Suppressor macrophage treated with lipopolysaccharide for 4 hours (primary cell): ENCODE measurements around the gene PRELID2.
"Not testable (repeated sequence)": the region's sequence is repeated elsewhere in the genome, so short reads cannot be mapped to it uniquely, and the experiment has no call there.

Source experiments
- DNase-seq: peaks from one replicate; pipeline ENCODE4 v3.0.0-alpha.2; 2020

The PRELID2 gene

GRCh38 chr5:145738227-145738626, 96.9 kb downstream of the PRELID2 start:
- DNase-seq: no peak

- no peak for DNase-seq
These were observed 97.6 kb downstream of the PRELID2 start for GRCh38 chr5:145737578-145737977.

GRCh38 chr5:145729956-145730355, 105.2 kb downstream of the PRELID2 start:
- not testable (repeated sequence) for DNase-seq

- no peak for DNase-seq
These were observed 111.6 kb downstream of the PRELID2 start for GRCh38 chr5:145723516-145723915.

- no peak for DNase-seq
These were observed 116.2 kb downstream of the PRELID2 start for GRCh38 chr5:145718956-145719355.

- DNase-seq: no peak
These were observed 119.7 kb downstream of the PRELID2 start for GRCh38 chr5:145715412-145715811.

- DNase-seq: no peak
These were observed 122.9 kb downstream of the PRELID2 start for GRCh38 chr5:145712245-145712644.

- DNase-seq: no peak
These were observed 123.7 kb downstream of the PRELID2 start for GRCh38 chr5:145711417-145711816.
